Right atrium auricular region (tissue), 2 donors: ENCODE data around the gene MYL6. TPM values are rescaled to one million over a fixed set of nuclear protein-coding genes. Genes with fewer than 3 reads are reported as not detected.

Source experiments
- DNase-seq: peaks from one replicate; pipeline ENCODE4 v3.0.0-alpha.2; 2019; ENCODE audit warnings: low spot score
- H3K27ac ChIP-seq, 2 donors: fragments of 200-600 bp; sonication (generic); 1 replicate in 1 of 2; 2 replicates in 1 of 2; pipeline ENCODE4 v1.5.1; 2016 to 2019
- H3K27me3 ChIP-seq, 2 donors: fragments of 200-600 bp; sonication (generic); one replicate each; pipeline versions ENCODE4 v1.5.1 to v1.6.0; 2017 to 2019
- H3K36me3 ChIP-seq: fragments of 200-600 bp; sonication (generic); one replicate; pipeline ENCODE4 v1.5.1; 2016
- H3K4me1 ChIP-seq, 2 donors: fragments of 200-600 bp; sonication (generic); one replicate each; pipeline versions ENCODE4 v1.5.1 to v1.6.0; 2017 to 2019
- H3K4me3 ChIP-seq, 2 donors: fragments of 200-600 bp; sonication (generic); 1 replicate in 1 of 2; 2 replicates in 1 of 2; pipeline ENCODE4 v1.5.1; 2017 to 2019; ENCODE audit warnings: mild to moderate bottlenecking in 1 of 2, moderate library complexity in 1 of 2
- H3K9me3 ChIP-seq, 2 donors: fragments of 200-600 bp; sonication (generic); one replicate each; pipeline ENCODE4 v1.5.1; 2019
- CTCF ChIP-seq, 2 donors: fragments of 200-600 bp; sonication (generic); IDR thresholded peaks; one replicate each; pipeline ENCODE4 v1.5.1; 2019; ENCODE audit warnings: antibody characterized with exemption in 2 of 2
- total RNA-seq, 2 donors: library from RNA; depleted of rRNA; stranded (reverse); fragments of >200 nt; gene quantifications; one replicate each; pipeline ENCODE4 v1.1.0, GENCODE V29; 2016

The MYL6 gene
- total RNA-seq, 2 donors from 2014 or later: 567 to 1,179 TPM

- no peak for DNase-seq
- no peaks in the 10 kb centered on the region for H3K27me3 ChIP-seq
- no peak overlapping the region for H3K27ac ChIP-seq
- no peak for TF ChIP-seq CTCF (IDR thresholded peaks at IDR 0.05)
- peaks cover 0 to 37% of the 10 kb centered on the region in 2 donors for H3K4me1 ChIP-seq
- H3K9me3 ChIP-seq: no peaks in the 10 kb centered on the region
- H3K4me3 ChIP-seq: no peak overlapping the region
- H3K36me3 ChIP-seq: peaks cover 84% of the 10 kb centered on the region
Observed at GRCh38 chr12:56162468-56163290, 4.5 kb downstream of the MYL6 start.

GRCh38 chr12:56163533-56164344 is 5.6 kb downstream of the MYL6 start:
- Histone ChIP-seq H3K27ac (no peak overlapping the region), H3K9me3 (no peaks in the 10 kb centered on the region), H3K36me3 (peaks cover 94% of the 10 kb centered on the region), H3K4me1 (peaks cover 0 to 37% of the 10 kb centered on the region in 2 donors), H3K4me3 (no peak overlapping the region), H3K27me3 (no peaks in the 10 kb centered on the region)
- no peak for TF ChIP-seq CTCF (IDR thresholded peaks at IDR 0.05)
- no peak for DNase-seq

GRCh38 chr12:56164345-56164729 is 6.2 kb downstream of the MYL6 start:
- no peaks in the 10 kb centered on the region for H3K27me3 ChIP-seq
- no peaks in the 10 kb centered on the region for H3K9me3 ChIP-seq
- no peak for DNase-seq
- H3K27ac ChIP-seq: no peak overlapping the region
- H3K4me3 ChIP-seq: no peak overlapping the region
- H3K4me1 ChIP-seq: peaks cover 0 to 34% of the 10 kb centered on the region in 2 donors
- TF ChIP-seq CTCF (IDR thresholded peaks at IDR 0.05): no peak
- H3K36me3 ChIP-seq: peaks cover 100% of the 10 kb centered on the region

GRCh38 chr12:56165369-56165768 is 7.2 kb downstream of the MYL6 start:
- no peaks in the 10 kb centered on the region for H3K27me3 ChIP-seq
- no peak overlapping the region for H3K4me3 ChIP-seq
- no peak overlapping the region for H3K27ac ChIP-seq
- no peak for TF ChIP-seq CTCF (IDR thresholded peaks at IDR 0.05)
- H3K9me3 ChIP-seq: no peaks in the 10 kb centered on the region
- peaks cover 0 to 24% of the 10 kb centered on the region in 2 donors for H3K4me1 ChIP-seq
- H3K36me3 ChIP-seq: peaks cover 100% of the 10 kb centered on the region
- DNase-seq: no peak

GRCh38 chr12:56169229-56169759 is 11.1 kb downstream of the MYL6 start:
- H3K27me3 ChIP-seq: no peaks in the 10 kb centered on the region

More at GRCh38 chr12:56169229-56169759, 11.1 kb downstream of the MYL6 start:
- DNase-seq: no peak
- Histone ChIP-seq H3K36me3 (peaks cover 99% of the 10 kb centered on the region), H3K4me3 (no peak overlapping the region), H3K9me3 (no peaks in the 10 kb centered on the region), H3K27ac (no peak overlapping the region), H3K4me1 (no peaks in the 10 kb centered on the region)
- no peak for TF ChIP-seq CTCF (IDR thresholded peaks at IDR 0.05)
